ENCODE results near the gene PNMA5.
A peak's percentile ranks its signal among the peaks of the same experiment; 100 is the strongest.

Gene PNMA5

DNA sequence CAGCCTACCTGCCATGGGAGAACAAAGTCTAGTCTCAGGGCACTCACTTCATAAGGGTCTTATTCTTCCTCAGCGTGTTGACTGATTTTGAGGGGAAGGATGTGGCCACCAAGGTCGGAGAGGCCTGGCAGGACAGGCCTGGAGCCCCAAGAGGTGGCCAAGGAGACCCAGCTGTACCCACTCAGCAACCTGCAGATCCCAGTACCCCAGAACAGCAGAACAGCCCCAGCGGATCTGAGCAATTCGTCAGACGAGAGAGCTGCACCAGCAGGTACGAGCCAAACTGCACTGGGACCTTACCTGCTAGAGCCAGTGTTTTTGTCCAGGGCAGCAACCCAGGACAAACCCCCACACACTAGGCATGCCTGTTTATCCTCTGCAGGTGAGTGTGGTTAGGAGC is 34.3 kb downstream of the PNMA5 start:
- no peak for DNase-seq (ENCODE audit: extremely low read depth in 1 of 2, low read depth in 1 of 2)

DNA sequence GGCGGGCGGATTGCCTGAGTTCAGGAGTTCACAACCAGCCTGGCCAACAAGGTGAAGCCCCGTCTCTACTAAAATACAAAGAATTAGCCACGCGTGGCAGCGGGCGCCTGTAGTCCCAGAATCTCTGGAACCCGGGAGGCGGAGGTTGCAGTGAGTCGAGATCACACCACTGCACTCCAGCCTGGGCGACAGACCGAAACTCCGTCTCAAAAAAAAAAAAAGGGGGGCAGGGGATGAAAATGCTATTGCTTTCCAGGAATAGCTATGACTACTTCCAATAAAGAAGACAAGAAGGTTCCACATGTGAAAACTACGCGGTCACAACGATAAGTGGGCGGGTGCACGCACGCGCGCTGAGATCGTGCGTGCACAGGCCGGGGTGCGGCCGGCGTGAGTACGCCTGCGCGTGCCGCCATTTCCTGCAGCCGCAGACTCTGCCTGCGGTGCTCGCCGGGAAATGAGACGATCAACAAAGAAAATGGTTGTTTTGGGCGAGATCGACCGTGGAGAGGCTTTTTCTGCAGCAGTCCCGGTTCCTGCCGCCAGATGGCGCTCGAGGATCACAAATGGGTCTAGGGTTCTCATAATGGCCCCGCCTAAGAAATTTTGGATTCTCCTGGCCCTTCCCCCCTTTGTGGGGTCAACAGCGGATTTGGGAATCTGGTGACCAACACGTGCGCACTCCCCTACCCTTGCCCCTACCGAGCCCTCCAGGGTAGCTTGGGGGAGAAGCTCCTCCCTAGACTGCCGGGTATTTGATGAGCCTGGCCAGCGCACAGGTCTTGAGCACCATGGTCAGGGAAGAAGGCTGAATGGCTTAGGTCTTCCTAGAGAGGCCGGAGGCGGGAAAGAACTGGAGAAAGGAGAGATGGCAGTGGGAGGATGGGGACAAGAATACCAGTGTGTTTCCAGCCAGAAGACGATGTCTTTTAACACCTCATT is 35.1 kb downstream of the PNMA5 start:
- peak; percentile 68 to 75 for DNase-seq (ENCODE audit: extremely low read depth in 1 of 2, low read depth in 1 of 2)

DNA sequence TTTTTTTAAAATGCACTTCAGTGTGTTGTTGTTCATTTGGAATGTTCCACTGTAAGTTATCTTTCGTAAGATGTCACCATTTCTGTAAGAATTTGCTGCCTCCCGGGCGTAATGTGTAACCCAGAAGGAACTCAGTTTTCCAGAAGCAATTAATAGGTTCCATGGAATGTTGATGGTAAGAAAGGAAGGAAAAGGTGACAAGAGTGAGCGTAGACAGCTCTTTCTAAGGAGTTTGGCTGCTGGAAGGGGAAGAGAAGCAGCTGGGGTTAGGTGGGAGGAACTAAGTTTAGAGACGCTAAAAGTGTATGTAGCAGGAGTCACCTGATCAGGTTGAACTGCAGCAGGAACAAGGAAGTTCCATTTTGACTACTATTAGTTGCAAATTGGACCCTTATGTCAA is 35.9 kb downstream of the PNMA5 start:
- DNase-seq (ENCODE audit: extremely low read depth in 1 of 2, low read depth in 1 of 2): no peak

DNA sequence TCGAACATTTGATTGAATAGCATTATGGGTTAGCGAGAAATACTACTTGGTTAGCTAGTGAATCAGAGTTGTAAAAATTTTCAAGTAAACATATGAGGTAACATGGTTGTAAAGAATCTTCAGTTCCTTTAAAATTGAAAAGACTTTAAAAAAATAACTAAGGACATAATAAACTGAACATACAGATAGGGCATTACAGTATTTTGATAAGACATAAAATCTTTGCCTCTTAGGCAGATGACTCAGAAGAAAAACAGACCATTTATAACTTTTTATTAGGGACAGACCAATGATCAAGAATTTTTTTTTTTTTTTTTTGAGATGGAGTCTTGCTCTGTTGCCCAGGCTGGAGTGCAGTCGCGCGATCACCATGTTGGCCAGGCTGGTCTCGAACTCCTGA is 43.1 kb downstream of the PNMA5 start:
- no peak for DNase-seq (ENCODE audit: extremely low read depth in 1 of 2, low read depth in 1 of 2)

DNA sequence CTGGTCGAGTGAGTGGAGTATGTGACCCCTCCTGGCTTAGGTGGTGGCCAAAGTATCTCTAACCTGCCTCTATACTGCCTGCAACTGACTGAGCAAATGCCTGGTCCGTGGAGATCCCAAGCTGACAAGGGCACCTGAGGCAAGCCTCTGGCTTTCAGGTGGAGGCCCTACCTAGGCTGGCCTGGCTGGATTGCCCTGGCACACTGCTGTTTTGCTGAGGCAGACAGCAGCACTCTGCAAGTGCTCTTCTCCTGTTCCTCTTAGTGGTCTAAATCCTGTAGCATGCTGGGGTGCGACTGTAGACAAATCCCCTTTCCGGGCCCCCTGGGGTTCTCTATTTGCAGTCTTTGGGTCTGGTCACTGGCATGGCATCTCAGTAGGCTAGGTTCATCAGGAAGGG is 44.8 kb downstream of the PNMA5 start:
- no peak for DNase-seq (ENCODE audit: extremely low read depth in 1 of 2, low read depth in 1 of 2)

DNA sequence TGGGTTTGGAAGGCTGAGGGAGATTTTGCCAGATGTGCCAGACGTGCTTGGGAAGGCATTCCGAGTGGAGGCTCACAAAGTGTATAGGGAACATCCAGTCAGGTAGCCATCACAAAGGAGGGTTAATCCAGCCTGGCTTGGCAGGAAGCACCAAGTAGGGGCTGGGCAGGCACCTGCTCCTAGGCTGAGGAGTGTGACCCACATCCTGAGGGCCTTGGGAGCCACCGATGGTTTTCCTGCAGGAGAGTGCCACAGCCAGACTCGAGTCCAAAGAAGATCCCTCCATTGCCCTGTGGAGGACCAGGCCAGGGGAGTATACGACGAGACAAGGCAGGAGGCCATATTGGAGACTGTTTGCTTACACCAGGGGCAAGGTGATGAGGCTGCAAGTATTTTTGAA is 47.2 kb downstream of the PNMA5 start:
- no peak for DNase-seq (ENCODE audit: extremely low read depth in 1 of 2, low read depth in 1 of 2)

DNA sequence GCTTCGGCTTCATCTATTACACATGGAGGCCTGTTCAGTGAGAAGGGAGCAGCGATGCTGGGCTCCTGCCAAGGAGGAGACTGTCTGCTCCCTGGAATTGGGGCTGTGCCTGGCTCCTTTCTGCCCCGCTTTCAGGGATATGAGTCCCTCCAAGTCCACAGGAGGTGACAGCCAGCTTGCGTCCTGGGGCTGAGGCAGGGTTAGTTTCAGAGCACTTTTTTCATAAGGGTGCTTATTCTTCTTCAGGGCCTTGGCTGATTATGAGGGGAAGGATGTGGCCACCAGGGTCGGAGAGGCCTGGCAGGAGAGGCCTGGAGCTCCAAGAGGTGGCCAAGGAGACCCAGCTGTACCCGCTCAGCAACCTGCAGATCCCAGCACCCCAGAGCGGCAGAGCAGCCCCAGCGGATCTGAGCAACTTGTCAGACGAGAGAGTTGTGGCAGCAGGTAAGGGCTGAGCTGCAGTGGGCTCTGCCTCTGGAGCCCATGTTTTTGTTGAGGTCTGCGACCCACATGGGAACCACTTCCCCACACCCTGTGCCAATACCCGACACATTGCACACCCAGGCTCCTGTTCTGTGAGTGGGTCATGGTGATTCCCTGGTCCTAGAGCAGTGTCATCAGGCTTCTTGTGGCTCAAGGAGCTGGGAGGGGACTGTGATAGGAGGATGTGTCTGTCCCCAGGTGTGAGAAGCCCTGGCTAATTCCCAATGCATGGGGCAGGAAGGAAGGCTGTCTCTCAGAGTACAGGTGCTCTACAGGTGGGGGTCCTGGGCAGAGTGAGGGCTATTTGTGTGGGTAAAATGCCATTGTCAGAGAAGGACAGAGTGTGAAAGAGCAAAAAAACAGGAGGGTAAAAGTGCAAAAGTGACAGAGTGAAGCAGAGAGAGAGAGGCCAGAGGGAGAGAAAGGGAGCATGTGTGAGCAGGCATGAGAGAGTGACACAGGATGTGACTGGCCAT is 48.6 kb downstream of the PNMA5 start:
- DNase-seq (ENCODE audit: extremely low read depth in 1 of 2, low read depth in 1 of 2): no peak

DNA sequence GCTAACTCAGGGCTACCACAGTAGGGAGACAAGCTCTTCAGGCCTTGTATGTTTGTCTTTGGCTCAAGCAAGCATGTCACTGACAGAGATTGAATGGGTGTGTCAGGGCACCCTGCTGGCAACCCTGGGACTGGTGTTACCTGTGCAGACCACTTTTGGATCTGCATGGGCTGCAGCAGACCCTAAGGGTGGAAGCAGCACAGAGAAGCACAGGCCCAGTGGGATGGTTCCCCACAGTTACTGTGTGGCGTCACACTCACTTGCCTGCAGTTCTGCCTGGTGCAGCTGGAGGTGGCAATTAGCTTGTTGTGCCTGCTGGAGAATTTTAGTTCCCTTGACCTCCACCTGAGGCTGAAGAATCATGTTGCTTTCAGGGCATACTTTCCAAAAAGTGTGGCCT is 50.1 kb downstream of the PNMA5 start:
- no peak for DNase-seq (ENCODE audit: extremely low read depth in 1 of 2, low read depth in 1 of 2)

DNA sequence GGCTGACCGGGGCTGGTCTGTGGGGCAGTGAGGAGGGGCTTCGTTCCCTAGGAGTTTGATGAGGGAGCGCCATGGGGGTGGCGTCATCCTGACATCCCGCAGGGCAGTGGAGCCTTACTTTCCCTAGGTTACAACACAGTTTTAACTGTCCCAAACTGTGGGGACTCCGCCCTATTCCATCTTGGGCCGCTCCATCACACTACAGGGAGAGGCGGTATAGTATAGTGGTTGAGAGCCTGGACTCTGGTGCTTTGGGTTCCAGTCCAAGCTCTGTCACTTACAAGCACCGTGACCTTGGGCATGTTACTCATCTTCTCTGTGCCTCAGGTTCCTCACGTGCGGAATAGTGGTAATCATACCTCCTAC is 51.9 kb downstream of the PNMA5 start:
- no peak for DNase-seq (ENCODE audit: extremely low read depth in 1 of 2, low read depth in 1 of 2)

DNA sequence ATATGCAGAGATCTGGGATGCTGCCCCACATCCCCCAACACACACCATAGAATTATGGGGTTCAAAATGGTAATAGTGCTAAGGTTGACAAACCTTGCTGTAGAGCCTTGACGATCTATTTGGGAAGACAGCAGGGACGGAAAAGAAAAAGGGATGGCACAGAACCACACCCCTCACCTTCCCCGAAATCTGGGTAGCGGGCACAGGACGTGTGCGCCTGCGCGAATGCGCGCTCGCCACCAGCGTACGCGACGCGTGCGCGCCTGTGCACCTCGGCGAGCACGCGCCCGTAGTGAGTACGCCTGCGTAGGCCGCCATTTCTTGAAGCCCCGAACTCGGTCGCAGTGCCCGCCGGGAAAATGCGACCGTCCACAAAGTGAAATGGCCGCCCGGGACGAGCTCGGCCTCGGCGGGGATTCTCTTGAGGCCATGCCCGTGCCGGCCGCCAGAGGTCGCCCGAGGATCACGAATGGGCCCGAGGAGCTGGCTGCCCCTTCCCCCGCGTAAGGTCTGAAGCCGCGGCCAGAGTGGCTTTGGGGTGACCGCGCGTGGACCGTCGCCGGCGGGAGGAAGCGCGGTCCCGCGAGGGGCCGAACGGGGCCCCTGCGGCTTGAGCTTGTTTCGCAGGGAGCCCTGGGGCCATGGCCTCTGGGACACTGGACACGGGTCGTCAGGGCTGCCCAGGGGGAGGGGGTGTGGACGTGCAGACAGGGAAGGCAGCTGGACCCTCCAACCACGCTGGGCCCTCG is 52.4 kb downstream of the PNMA5 start:
- DNase-seq (ENCODE audit: extremely low read depth in 1 of 2, low read depth in 1 of 2): peak; percentile 69 to 74

All from stimulated activated CD8-positive, alpha-beta memory T cell treated with anti-CD3 and anti-CD28 coated beads, Interleukin-7, amount 100 ng/mL, for 48 hours (primary cell).